ENCODE data around the gene TAGLN3.

DNA sequence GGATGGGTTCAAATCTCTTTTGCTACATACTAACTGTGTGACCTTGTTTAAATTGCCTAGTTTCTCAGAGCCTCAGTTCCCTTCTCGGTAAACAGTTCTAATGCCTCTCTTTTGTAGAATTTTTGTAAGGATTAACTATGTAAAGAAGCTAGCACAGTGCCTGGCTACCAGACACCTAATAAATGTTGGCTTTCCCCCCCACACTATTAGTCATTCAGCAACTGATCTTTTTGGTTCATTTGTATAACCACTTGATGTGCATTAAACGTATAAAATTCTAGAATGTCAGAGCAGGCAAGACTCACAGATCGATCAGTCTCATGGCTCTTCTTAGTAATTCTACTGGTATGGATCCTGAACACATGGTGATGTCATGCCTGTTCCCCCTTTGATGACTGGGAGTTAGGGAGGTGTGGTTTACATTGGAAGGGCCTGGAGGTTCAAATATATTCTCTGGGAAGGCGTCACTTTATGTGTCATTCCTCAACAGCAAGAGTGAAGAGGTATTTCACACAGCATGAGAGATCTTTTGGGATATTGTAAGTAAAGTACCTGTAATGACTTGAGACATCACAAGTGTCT is 6.5 kb downstream of the TAGLN3 start:
- TF ChIP-seq PRDM1 (tag by site-specific recombination; IDR thresholded peaks at IDR 0.05) (no peak), CTCF (tag by site-specific recombination; IDR thresholded peaks at IDR 0.05) (no peak), ZNF596 (tag by site-specific recombination; IDR thresholded peaks at IDR 0.05) (no peak), ZNF561 (tag by site-specific recombination; IDR thresholded peaks at IDR 0.05; ENCODE audit: borderline replicate concordance) (no peak), REPIN1 (tag by site-specific recombination; IDR thresholded peaks at IDR 0.05; ENCODE audit: low read depth) (no peak), ZNF121 (tag by site-specific recombination; IDR thresholded peaks at IDR 0.05) (no peak), KLF16 (tag by site-specific recombination; IDR thresholded peaks at IDR 0.05) (no peak), ZFP69B (tag by site-specific recombination; IDR thresholded peaks at IDR 0.05) (no peak), ZNF560 (tag by site-specific recombination; IDR thresholded peaks at IDR 0.05; ENCODE audit: borderline replicate concordance) (no peak)
